Sigmoid colon (tissue), 7 donors: ENCODE measurements around the gene UQCRHL. TPM values are rescaled to one million over a fixed set of nuclear protein-coding genes. Genes with fewer than 3 reads are reported as not detected.

Source experiments
- DNase-seq: peaks from one replicate; pipeline ENCODE4 v3.0.0-alpha.2; 2019
- H3K27ac ChIP-seq, 4 donors: fragments of 200-600 bp; sonication (generic); one replicate each; pipeline ENCODE4 v1.5.1; 2016 to 2019; ENCODE audit warnings: mild to moderate bottlenecking in 1 of 4
- H3K27me3 ChIP-seq, 3 donors: fragments of 200-600 bp; sonication (generic); one replicate each; pipeline ENCODE4 v1.5.1; 2019; ENCODE audit warnings: mild to moderate bottlenecking in 1 of 3
- H3K36me3 ChIP-seq, 4 donors: fragments of 200-600 bp; sonication (generic); one replicate each; pipeline ENCODE4 v1.5.1; 2016 to 2019
- H3K4me1 ChIP-seq, 4 donors: fragments of 200-600 bp; sonication (generic); one replicate each; pipeline ENCODE4 v1.5.1; 2017 to 2019
- H3K4me3 ChIP-seq, 4 donors: fragments of 200-600 bp; sonication (generic); one replicate each; pipeline ENCODE4 v1.5.1; 2017 to 2019; ENCODE audit warnings: mild to moderate bottlenecking in 2 of 4, moderate library complexity in 1 of 4
- H3K9me3 ChIP-seq, 4 donors: fragments of 200-600 bp in 3 of 4; sonication (generic) in 3 of 4; one replicate each; pipeline versions ENCODE4 v1.5.1 to v1.6.1; 2013 to 2019
- CTCF ChIP-seq, 4 experiments: fragments of 450-650 bp in 3 of 4; fragments of 200-600 bp in 1 of 4; IDR thresholded peaks; one replicate each; pipeline ENCODE4 v1.5.1; 2016 to 2019; ENCODE audit warnings: antibody characterized with exemption in 4 of 4, mild to moderate bottlenecking in 3 of 4, moderate library complexity in 2 of 4
- EP300 ChIP-seq, 4 donors: sonication (generic); formaldehyde crosslinking; IDR thresholded peaks; one replicate each; pipeline ENCODE4 v1.6.1; 2017; ENCODE audit warnings: antibody characterized with exemption in 4 of 4
- POLR2A ChIP-seq, 2 donors: fragments of 450-650 bp; IDR thresholded peaks; one replicate each; pipeline ENCODE4 v1.6.1; 2016; ENCODE audit warnings: antibody characterized with exemption in 2 of 2, mild to moderate bottlenecking in 2 of 2, moderate library complexity in 2 of 2
- POLR2AphosphoS5 ChIP-seq, 4 donors: sonication (generic); formaldehyde crosslinking; IDR thresholded peaks; one replicate each; pipeline ENCODE4 v1.6.1; 2017; ENCODE audit warnings: antibody characterized with exemption in 4 of 4
- WGBS, 2 donors: extraction: QIAGEN DNeasy Blood & Tissue Kit; methylation state at CpG; one replicate each; pipeline ENCODE4 v1.1.7; 2013; 5-methylcytosine and 5-hydroxymethylcytosine counted together
- intact Hi-C: fragments of 100-400 bp; cut with DNase I; formaldehyde crosslinking; loops from one replicate; pipeline ENCODE4 v1.15.1; 2023
- polyA plus RNA-seq, 3 donors: library from polyadenylated mRNA; stranded (reverse); fragments of 200-250 nt; gene quantifications; one replicate each; pipeline ENCODE4 v1.2.3, GENCODE V29; 2013
- total RNA-seq, 4 donors: library from RNA; depleted of rRNA; stranded (reverse); fragments of >200 nt; gene quantifications; one replicate each; pipeline ENCODE4 v1.1.0, GENCODE V29; 2016
- donor health status: healthy with polysubstance abuse.
- donor health status: Bipolar disorder and iron deficiency.
- donor health status: healthy.

Gene UQCRHL
- total and polyA plus RNA-seq, 7 donors = 0.54 to 4.6 (median 2.2) TPM

GRCh38 chr1:15826810-15827507, 19.5 kb upstream of the UQCRHL start:
- Histone ChIP-seq H3K27ac (no peak overlapping the region), H3K4me1 (peaks cover 0 to 19% (median 0%) of the 10 kb centered on the region in 4 donors), H3K27me3 (no peaks in the 10 kb centered on the region), H3K9me3 (no peaks in the 10 kb centered on the region), H3K4me3 (no peak overlapping the region), H3K36me3 (no peaks in the 10 kb centered on the region)
- 52 to 75% methylated on average over 6 of the region's 6 CpGs for WGBS, 2 donors
- intact Hi-C loops = no loop called here
- no peak for DNase-seq
- no peak for TF ChIP-seq CTCF (IDR thresholded peaks at IDR 0.05)
- TF ChIP-seq EP300 (IDR thresholded peaks at IDR 0.05) = no peak
- TF ChIP-seq POLR2A (IDR thresholded peaks at IDR 0.05) = no peak
- TF ChIP-seq POLR2AphosphoS5 (IDR thresholded peaks at IDR 0.05) = no peak

GRCh38 chr1:15825800-15826199, 18.4 kb upstream of the UQCRHL start:
- Histone ChIP-seq H3K4me1 (peaks cover 0 to 19% (median 0%) of the 10 kb centered on the region in 4 donors), H3K36me3 (no peaks in the 10 kb centered on the region), H3K27ac (peak overlapping the region in 2 of 4 donors; percentile 20 to 31), H3K9me3 (no peaks in the 10 kb centered on the region), H3K27me3 (no peaks in the 10 kb centered on the region), H3K4me3 (no peak overlapping the region)
- DNase-seq = no peak
- TF ChIP-seq POLR2AphosphoS5 (IDR thresholded peaks at IDR 0.05) (no peak), POLR2A (IDR thresholded peaks at IDR 0.05) (no peak), CTCF (IDR thresholded peaks at IDR 0.05) (no peak), EP300 (IDR thresholded peaks at IDR 0.05) (no peak)
- intact Hi-C loops = no loop called here

GRCh38 chr1:15820478-15820877, 13.0 kb upstream of the UQCRHL start:
- Histone ChIP-seq H3K36me3 (no peaks in the 10 kb centered on the region), H3K4me3 (no peak overlapping the region), H3K9me3 (no peaks in the 10 kb centered on the region), H3K27ac (no peak overlapping the region), H3K4me1 (peaks cover 0 to 8% (median 0%) of the 10 kb centered on the region in 4 donors), H3K27me3 (no peaks in the 10 kb centered on the region)
- no peak for TF ChIP-seq EP300 (IDR thresholded peaks at IDR 0.05)
- no peak for TF ChIP-seq CTCF (IDR thresholded peaks at IDR 0.05)
- no peak for TF ChIP-seq POLR2AphosphoS5 (IDR thresholded peaks at IDR 0.05)
- TF ChIP-seq POLR2A (IDR thresholded peaks at IDR 0.05) = no peak
- 96% methylated on average over 3 of the region's 3 CpGs for WGBS, 2 donors
- intact Hi-C loops = loop anchor here (5.0 kb wide), 1 partner anchor 92 kb away; no protein-coding TSS in a partner anchor
- DNase-seq = no peak

- H3K36me3 ChIP-seq = no peaks in the 10 kb centered on the region
- peaks cover 0 to 7% (median 0%) of the 10 kb centered on the region in 4 donors for H3K4me1 ChIP-seq
- TF ChIP-seq POLR2A (IDR thresholded peaks at IDR 0.05) = no peak
- intact Hi-C loops = loop anchor here (5.0 kb wide), 1 partner anchor 191 kb away; no protein-coding TSS in a partner anchor
- DNase-seq = no peak
- H3K4me3 ChIP-seq = no peak overlapping the region
- no peak overlapping the region for H3K27ac ChIP-seq
- H3K9me3 ChIP-seq = no peaks in the 10 kb centered on the region
- WGBS, 2 donors = 91% methylated on average over 5 of the region's 5 CpGs
- no peaks in the 10 kb centered on the region for H3K27me3 ChIP-seq
Measured at GRCh38 chr1:15816674-15817073, 9.2 kb upstream of the UQCRHL start.

- Histone ChIP-seq H3K9me3 (no peaks in the 10 kb centered on the region), H3K4me1 (no peaks in the 10 kb centered on the region), H3K36me3 (no peaks in the 10 kb centered on the region), H3K4me3 (no peak overlapping the region), H3K27me3 (no peaks in the 10 kb centered on the region), H3K27ac (no peak overlapping the region)
- no peak for DNase-seq
- TF ChIP-seq EP300 (IDR thresholded peaks at IDR 0.05) = no peak
- TF ChIP-seq POLR2A (IDR thresholded peaks at IDR 0.05) = no peak
- TF ChIP-seq CTCF (IDR thresholded peaks at IDR 0.05) = no peak
- peak in 1 of 4 donors; percentile 13 for TF ChIP-seq POLR2AphosphoS5 (IDR thresholded peaks at IDR 0.05)
- intact Hi-C loops = no loop called here
- WGBS, 2 donors = 80% methylated on average over 1 of the region's 1 CpG
Measured at GRCh38 chr1:15810073-15810472, 2.6 kb upstream of the UQCRHL start.
